RWPE1 (cell line): ENCODE measurements around the gene CAMK1D.

Experiments used
- CTCF ChIA-PET: fragments of 350-600 bp; sonication (Branson Sonifier 250); formaldehyde crosslinking; extraction: SDS; loops from one replicate; lab custom pipeline; 2021; lab: Yijun Ruan, JAX
- POLR2A ChIA-PET: fragments of 400-600 bp; formaldehyde crosslinking; extraction: SDS; loops from one replicate; lab custom pipeline; 2020; ENCODE audit warnings: antibody characterized with exemption; ENCODE audit not compliant: low non-redundant PET; lab: Yijun Ruan, JAX
- DNase-seq: peaks from one replicate; pipeline ENCODE4 v3.0.0; 2012; ENCODE audit warnings: low spot score
- H3K27ac ChIP-seq: fragments of 450-650 bp; 2 replicates; pipeline ENCODE4 v1.5.1; 2017
- TF ChIP-seq, protein P1 (sequence below): fragments of 450-650 bp; conservative IDR thresholded peaks from 2 replicates; pipeline ENCODE4 v1.5.1; 2017; ENCODE audit warnings: low read depth, mild to moderate bottlenecking

The CAMK1D gene

DNA sequence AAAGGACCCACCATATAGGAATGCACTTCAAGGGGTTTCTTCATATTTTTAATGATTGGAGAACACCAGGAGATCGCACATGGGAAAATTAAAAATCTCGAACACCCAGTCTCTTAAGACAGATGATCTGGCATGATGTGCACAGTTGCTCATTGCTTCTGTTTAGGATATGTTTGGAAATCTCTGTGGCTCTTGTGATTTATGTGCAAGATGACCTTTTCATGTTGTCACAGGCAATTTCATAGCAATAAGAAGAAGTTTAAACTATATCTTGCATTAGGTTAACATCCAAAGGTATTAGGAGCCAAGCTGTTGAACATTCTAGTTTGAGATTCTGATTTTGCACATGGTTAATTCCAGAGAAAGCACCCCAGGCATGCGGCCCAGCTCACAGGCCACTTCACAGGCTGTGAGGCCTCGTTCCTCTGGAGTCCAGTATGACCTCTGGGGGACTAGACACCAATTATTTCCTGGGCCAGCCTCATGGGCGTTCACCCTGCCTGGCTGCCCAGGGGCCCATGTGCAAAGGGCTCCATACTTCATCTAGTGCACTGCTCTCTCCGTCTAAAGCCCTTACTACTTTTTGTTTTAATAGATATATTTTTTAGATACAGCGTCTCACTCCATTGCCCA lies 28.4 kb downstream of the CAMK1D start:
- no peak overlapping the region for H3K27ac ChIP-seq
- TF ChIP-seq, protein P1, sequence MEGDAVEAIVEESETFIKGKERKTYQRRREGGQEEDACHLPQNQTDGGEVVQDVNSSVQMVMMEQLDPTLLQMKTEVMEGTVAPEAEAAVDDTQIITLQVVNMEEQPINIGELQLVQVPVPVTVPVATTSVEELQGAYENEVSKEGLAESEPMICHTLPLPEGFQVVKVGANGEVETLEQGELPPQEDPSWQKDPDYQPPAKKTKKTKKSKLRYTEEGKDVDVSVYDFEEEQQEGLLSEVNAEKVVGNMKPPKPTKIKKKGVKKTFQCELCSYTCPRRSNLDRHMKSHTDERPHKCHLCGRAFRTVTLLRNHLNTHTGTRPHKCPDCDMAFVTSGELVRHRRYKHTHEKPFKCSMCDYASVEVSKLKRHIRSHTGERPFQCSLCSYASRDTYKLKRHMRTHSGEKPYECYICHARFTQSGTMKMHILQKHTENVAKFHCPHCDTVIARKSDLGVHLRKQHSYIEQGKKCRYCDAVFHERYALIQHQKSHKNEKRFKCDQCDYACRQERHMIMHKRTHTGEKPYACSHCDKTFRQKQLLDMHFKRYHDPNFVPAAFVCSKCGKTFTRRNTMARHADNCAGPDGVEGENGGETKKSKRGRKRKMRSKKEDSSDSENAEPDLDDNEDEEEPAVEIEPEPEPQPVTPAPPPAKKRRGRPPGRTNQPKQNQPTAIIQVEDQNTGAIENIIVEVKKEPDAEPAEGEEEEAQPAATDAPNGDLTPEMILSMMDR = no peak
- ChIA-PET POLR2A (no interaction called here), CTCF (interaction anchor here (0.7 kb wide), 1 partner anchor 139 kb away, joined by 3 read pairs; no protein-coding TSS in a partner anchor)
- no peak for DNase-seq

DNA sequence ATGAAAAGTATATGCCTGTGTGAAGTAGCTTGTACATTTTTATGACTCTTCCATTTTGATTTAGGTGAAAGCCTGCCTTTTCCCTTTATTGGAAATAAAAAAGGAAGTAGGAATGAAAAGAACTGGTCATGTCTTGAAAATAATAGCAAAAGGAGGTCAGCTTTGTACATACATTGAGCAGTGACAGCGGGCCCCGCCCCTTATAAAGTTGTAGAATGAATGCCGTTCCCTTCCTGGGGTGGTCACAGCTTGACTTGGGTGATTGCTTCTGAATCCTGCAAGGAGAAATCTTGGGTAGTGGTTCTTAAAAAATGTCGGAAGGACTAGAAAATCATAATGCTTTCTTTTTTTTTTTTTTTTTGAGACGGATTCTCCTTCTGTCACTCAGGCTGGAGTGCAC lies 31.7 kb downstream of the CAMK1D start:
- TF ChIP-seq, protein P1 = no peak
- no peak overlapping the region for H3K27ac ChIP-seq
- ChIA-PET CTCF (no interaction called here), POLR2A (no interaction called here)
- DNase-seq = no peak

DNA sequence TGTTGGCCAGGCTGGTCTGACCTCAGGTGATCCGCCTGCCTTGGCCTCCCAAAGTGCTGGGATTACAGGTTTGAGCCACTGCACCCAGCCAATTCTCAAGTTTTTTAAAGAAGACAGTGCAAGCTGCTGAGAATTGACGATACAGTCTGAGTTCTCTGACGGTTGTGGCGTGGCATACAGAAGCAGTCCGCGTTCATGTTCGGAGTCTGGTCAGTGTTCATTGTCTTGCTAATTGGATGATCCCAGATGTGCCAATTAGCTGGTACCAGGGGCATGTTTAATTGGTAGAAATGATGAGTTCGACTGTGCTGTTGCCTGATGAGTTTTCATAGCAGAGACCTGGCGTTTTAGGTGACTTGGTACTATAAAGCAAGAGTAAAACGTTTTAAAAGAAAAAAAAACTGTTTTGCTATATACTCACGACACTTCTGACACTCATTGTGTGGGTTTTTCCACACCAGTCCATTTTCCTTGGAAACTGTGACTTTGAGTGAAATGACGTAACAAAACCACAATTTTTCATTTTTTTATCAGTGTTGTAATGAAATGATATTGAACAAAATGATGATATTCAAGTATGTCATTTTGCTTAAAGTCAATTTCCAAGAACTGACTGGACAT lies 32.3 kb downstream of the CAMK1D start:
- CTCF ChIA-PET = no interaction called here
- DNase-seq = no peak

DNA sequence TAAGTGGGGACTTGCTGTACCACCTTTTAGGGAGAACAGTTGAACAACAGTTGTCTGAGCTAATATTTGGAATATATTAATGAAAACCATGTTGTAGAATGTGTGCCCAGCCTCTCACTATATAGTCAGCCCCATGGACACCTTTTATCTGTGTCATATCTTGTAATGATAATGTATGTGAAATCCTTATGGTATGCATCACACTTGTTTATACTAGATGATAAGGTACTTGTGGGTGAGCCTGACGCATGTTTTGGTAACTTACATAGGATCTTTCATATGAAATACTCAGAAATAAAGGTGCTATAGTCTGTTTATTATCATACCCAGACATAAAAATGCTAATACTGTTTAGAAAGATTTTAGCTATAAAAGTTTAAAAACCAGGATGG lies 32.8 kb downstream of the CAMK1D start:
- TF ChIP-seq, protein P1 = no peak
- ChIA-PET POLR2A (no interaction called here), CTCF (interaction anchor here (0.7 kb wide), 1 partner anchor 598 kb away, joined by 4 read pairs; no protein-coding TSS in a partner anchor)
- DNase-seq = no peak
- H3K27ac ChIP-seq = no peak overlapping the region

More for the DNA sequence above, 32.3 kb downstream of the CAMK1D start:
- TF ChIP-seq, protein P1 = no peak
- no peak overlapping the region for H3K27ac ChIP-seq
- POLR2A ChIA-PET = no interaction called here

DNA sequence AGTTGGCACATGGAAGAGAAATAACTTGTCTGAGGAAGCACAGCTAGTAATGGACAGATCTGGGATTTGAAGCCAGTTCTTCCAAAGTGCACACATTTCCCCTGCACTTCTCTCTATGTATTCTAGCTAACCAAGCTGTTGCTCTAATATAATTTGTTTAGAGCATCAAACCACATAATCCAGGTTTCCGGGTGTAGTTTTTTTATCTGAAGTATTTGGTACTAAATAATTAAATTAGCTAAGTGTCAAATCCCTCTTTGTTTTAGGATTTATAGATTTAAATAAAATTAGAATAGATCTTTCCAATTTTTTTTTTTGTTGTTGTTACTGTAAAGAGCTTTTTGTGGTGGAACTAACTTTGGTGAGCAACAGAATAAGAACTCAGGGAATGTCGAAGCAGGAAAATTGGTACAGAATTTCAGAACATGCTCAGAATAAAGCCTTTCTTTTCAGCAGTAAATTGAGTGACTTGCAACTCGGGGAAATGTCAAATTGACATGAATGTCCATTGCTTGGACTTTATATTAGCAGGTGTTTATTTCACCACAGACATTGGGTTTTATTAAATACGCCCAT lies 33.7 kb downstream of the CAMK1D start:
- TF ChIP-seq, protein P1 = no peak
- ChIA-PET CTCF (interaction anchor here (0.7 kb wide), 2 partner anchors 131 to 599 kb away, joined by 3 to 4 read pairs; no protein-coding TSS in a partner anchor), POLR2A (no interaction called here)
- no peak for DNase-seq
- no peak overlapping the region for H3K27ac ChIP-seq

DNA sequence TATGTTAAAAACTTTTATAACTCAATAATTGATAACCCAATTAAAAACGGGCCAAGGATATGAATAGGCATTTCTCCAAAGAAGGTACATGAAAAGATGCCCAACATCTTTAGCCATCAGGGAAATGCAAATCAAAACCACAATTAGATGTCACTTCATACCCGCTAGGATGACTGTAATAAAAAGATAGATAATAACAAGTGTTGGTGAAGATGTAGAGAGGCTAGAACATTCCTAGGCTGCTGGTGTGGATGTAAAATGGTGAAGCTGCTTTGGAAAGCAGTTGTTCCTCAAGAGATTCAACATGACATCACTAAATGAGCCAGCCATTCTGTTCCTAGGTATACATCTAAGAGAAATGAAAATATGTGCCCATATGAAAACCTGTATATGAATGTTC lies 35.6 kb downstream of the CAMK1D start:
- TF ChIP-seq, protein P1 = no peak
- ChIA-PET POLR2A (no interaction called here), CTCF (no interaction called here)
- no peak overlapping the region for H3K27ac ChIP-seq
- DNase-seq = no peak
